Measurements from ENCODE around the gene CLDN14.

CLDN14 gene

GRCh38 chr21:36456729-36457414 is 23.1 kb downstream of the CLDN14 start:
- H3K4me3 Mint-ChIP-seq = no peak overlapping the region
- DNase-seq (no peak), ATAC-seq (replicated peaks) (no peak)
- no peaks in the 10 kb centered on the region for H3K9me3 Mint-ChIP-seq
- H3K36me3 Mint-ChIP-seq (ENCODE audit: insufficient read depth) = peaks cover 2% of the 10 kb centered on the region
- peaks cover 12 to 39% of the 10 kb centered on the region in 2 donors for H3K27me3 Mint-ChIP-seq
- no peaks in the 10 kb centered on the region for H3K4me1 Mint-ChIP-seq (ENCODE audit: low read depth in 2 of 2)
- H3K27ac Mint-ChIP-seq = no peak overlapping the region

DNA sequence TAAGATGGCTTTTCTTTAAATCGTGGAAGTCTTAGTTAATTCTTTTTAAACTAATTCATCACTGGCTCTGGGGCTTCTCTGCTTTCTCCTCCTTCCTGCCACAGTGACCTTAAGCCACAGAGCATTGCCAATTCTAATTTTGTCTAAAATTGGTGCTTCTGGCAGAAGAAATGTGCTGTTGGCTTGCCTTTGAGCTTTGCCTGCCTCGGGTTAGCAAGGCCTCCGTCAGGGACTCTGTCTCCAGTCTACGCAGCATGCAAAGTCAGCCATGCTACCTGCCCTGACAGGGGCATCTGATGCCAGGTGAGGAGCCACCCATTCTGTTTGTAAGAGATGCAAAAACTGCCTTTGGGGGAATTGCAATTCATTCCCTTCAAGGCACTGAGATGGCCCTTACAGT is 25.2 kb downstream of the CLDN14 start:
- no peaks in the 10 kb centered on the region for H3K9me3 Mint-ChIP-seq
- ATAC-seq (replicated peaks) (no peak), DNase-seq (no peak)
- H3K27me3 Mint-ChIP-seq = peaks cover 11 to 24% of the 10 kb centered on the region in 2 donors
- no peaks in the 10 kb centered on the region for H3K4me1 Mint-ChIP-seq (ENCODE audit: low read depth in 2 of 2)
- no peak overlapping the region for H3K4me3 Mint-ChIP-seq
- H3K36me3 Mint-ChIP-seq (ENCODE audit: insufficient read depth) = peaks cover 2% of the 10 kb centered on the region
- H3K27ac Mint-ChIP-seq = no peak overlapping the region

DNA sequence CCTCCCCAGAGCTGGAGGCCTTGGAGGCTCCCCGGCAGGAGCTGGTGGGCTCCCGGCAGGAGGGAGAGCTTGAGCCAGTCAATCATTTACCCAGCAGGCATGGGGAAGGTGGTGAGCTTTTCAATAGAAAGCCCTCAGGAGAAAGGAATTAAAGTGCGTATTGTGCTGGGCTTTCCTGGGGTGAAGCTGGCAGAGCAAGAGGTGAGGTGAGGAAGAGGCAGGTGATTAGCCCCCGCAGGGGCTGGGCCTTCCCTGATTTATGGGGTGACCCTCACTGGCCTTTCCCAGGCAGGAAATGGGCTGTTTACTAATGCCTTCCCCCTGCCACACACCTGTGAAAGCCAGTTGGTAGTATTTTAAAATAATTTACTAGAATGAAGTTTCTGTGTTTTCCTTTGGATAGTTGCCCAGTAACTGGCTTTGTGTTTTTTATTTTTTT is 25.8 kb downstream of the CLDN14 start:
- peaks cover 2% of the 10 kb centered on the region for H3K36me3 Mint-ChIP-seq (ENCODE audit: insufficient read depth)
- no peaks in the 10 kb centered on the region for H3K4me1 Mint-ChIP-seq (ENCODE audit: low read depth in 2 of 2)
- H3K27ac Mint-ChIP-seq = no peak overlapping the region
- H3K27me3 Mint-ChIP-seq = peaks cover 11 to 24% of the 10 kb centered on the region in 2 donors
- ATAC-seq (replicated peaks) (no peak), DNase-seq (no peak)
- no peak overlapping the region for H3K4me3 Mint-ChIP-seq
- no peaks in the 10 kb centered on the region for H3K9me3 Mint-ChIP-seq

DNA sequence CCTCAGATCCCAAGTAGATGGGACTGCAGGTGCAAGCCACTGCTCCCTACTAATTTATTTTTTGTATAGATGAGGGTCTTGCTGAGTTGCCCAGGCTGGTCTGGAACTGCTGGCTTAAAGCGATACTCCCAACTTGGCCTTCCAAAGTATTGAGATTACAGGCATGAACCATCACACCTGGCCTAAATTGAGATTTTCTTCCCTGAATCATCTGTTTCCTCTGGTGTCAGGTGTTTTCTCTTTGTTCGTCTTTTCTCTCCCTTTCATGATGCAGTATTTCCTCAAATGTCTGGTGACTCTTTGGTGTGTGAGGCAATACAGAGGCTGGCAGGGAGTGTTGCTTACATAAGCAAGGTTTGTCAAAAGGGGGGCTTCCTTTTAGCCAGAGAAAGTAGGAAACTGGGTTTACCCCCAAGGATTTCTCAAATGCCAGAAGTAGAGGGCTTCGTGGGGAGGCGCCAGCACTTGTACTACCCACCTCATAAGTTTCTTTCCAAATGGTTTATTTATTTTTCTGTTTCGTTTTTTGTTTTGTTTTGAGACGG is 27.6 kb downstream of the CLDN14 start:
- H3K9me3 Mint-ChIP-seq = no peaks in the 10 kb centered on the region
- peaks cover 4% of the 10 kb centered on the region for H3K36me3 Mint-ChIP-seq (ENCODE audit: insufficient read depth)
- ATAC-seq (replicated peaks) (no peak), DNase-seq (no peak)
- H3K4me3 Mint-ChIP-seq = no peak overlapping the region
- no peaks in the 10 kb centered on the region for H3K4me1 Mint-ChIP-seq (ENCODE audit: low read depth in 2 of 2)
- no peak overlapping the region for H3K27ac Mint-ChIP-seq
- H3K27me3 Mint-ChIP-seq = peaks cover 11 to 25% of the 10 kb centered on the region in 2 donors

DNA sequence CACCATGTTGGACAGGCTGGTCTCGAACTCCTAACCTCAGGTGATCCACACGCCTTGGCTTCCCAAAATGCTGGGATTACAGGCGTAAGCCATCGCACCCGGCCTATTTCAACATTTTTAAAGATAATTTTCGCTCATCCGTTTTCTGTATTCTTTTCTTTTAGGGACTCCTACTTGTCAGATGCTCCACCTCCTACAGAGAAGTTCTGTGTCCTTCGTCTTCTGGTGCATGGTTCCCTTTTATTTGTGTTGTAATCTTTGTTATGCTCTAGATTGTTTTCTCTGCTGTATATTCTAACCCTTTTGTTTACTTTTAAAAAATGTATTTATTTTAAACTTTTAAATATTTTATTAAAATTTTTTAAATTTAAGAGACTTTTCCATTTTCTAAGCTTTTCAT is 28.4 kb downstream of the CLDN14 start:
- Mint-ChIP-seq H3K4me3 (no peak overlapping the region), H3K4me1 (ENCODE audit: low read depth in 2 of 2) (no peaks in the 10 kb centered on the region), H3K27ac (no peak overlapping the region), H3K9me3 (no peaks in the 10 kb centered on the region), H3K27me3 (peaks cover 19 to 34% of the 10 kb centered on the region in 2 donors), H3K36me3 (ENCODE audit: insufficient read depth) (peaks cover 4% of the 10 kb centered on the region)
- DNase-seq (no peak), ATAC-seq (replicated peaks) (no peak)

GRCh38 chr21:36450511-36450910 is 29.4 kb downstream of the CLDN14 start:
- H3K27me3 Mint-ChIP-seq = peaks cover 18 to 41% of the 10 kb centered on the region in 2 donors
- no peaks in the 10 kb centered on the region for H3K9me3 Mint-ChIP-seq
- DNase-seq (no peak), ATAC-seq (replicated peaks) (no peak)
- H3K27ac Mint-ChIP-seq = no peak overlapping the region
- peaks cover 4% of the 10 kb centered on the region for H3K36me3 Mint-ChIP-seq (ENCODE audit: insufficient read depth)
- H3K4me3 Mint-ChIP-seq = no peak overlapping the region
- no peaks in the 10 kb centered on the region for H3K4me1 Mint-ChIP-seq (ENCODE audit: low read depth in 2 of 2)

DNA sequence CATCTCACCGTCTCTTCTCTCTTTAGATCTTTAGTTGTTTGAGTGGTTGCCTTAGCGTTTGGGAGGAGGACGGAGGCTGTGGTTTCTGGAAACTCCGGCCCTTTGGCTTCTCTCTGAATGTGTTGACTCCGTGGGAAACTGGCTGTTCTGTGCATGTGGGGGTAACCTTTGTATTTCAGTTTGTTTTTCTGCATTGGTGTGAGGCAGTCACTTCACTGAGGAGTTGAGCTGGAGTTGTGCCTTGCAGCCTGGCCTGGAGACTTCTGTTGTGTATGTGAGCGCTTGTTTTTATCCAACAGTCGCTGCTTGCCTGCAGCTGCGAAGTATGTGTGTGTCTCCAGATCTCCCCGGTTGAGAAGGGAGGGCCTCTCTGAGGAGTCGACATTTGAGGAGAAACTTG is 33.6 kb downstream of the CLDN14 start:
- Mint-ChIP-seq H3K36me3 (ENCODE audit: insufficient read depth) (peaks cover 4% of the 10 kb centered on the region), H3K9me3 (no peaks in the 10 kb centered on the region), H3K4me3 (no peak overlapping the region), H3K27me3 (peaks cover 17 to 18% of the 10 kb centered on the region in 2 donors), H3K27ac (no peak overlapping the region), H3K4me1 (ENCODE audit: low read depth in 2 of 2) (no peaks in the 10 kb centered on the region)
- DNase-seq (no peak), ATAC-seq (replicated peaks) (no peak)

- Mint-ChIP-seq H3K4me1 (ENCODE audit: low read depth in 2 of 2) (no peaks in the 10 kb centered on the region), H3K4me3 (no peak overlapping the region), H3K36me3 (ENCODE audit: insufficient read depth) (no peaks in the 10 kb centered on the region), H3K27ac (no peak overlapping the region), H3K27me3 (peaks cover 12 to 17% of the 10 kb centered on the region in 2 donors), H3K9me3 (no peaks in the 10 kb centered on the region)
- ATAC-seq (replicated peaks) (no peak), DNase-seq (no peak)
Measured at GRCh38 chr21:36441715-36442114, 38.2 kb downstream of the CLDN14 start.

DNA sequence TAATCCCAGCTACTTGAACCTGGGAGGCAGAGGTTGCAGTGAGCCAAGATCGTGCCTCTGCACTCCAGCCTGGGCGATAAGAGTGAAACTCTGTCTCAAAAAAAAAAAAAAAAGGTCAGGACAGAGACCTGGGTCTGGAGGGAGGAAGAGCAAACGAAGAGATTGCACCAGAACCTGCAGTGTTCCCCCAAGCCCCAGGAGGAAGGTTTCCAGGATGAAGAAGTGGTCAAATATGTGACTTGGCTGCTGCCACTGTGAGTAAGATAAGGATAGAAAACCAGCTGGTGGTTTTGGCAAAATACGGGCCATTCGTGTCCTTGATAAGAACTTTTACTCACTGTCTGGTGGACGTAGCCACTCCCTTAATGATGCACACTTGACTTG is 42.2 kb downstream of the CLDN14 start:
- no peaks in the 10 kb centered on the region for H3K9me3 Mint-ChIP-seq
- ATAC-seq (replicated peaks) (no peak), DNase-seq (no peak)
- no peaks in the 10 kb centered on the region for H3K36me3 Mint-ChIP-seq (ENCODE audit: insufficient read depth)
- H3K27me3 Mint-ChIP-seq = peaks cover 5 to 32% of the 10 kb centered on the region in 2 donors
- no peaks in the 10 kb centered on the region for H3K4me1 Mint-ChIP-seq (ENCODE audit: low read depth in 2 of 2)
- no peak overlapping the region for H3K27ac Mint-ChIP-seq
- H3K4me3 Mint-ChIP-seq = no peak overlapping the region

DNA sequence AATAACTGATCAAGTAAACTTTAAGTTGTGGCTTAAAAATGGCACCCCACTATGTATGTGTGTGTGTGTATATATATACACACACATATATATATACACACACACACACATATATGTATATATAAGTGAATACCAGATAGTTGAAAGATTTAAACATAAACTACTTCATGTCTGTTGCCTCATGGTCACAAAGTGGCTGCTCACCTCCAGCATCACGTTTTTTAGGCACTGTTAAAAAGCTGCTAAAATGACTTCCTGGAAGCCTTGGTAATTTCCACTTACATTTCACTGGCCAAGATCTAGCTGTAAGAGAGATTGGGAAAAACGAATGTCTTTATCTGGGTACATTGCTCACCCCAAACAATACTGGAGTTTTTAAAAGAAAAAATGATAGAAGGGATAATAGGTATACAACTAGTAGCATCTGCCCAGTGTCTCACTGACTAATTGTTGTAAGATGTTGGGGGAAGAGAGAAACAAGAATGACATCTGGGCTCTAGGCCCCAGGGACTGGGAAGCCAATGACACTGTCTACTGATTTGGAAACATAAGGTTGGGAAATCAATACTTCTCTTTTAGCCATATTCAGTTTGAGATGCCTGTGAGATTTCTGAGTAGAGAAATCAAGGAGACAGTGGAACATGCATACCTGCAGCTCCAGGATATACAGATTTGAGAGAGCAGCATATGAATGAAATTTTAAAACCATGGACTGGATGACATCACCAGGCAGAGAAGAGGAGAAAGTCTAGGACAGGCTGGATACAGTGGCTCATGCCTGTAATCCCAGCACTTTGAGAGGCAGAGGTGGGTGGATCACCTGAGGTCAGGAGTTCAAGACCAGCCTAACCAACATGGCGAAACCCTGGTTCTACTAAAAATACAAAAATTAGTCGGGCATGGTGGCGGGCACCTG is 42.8 kb downstream of the CLDN14 start:
- H3K9me3 Mint-ChIP-seq = no peaks in the 10 kb centered on the region
- peaks cover 11 to 38% of the 10 kb centered on the region in 2 donors for H3K27me3 Mint-ChIP-seq
- no peaks in the 10 kb centered on the region for H3K4me1 Mint-ChIP-seq (ENCODE audit: low read depth in 2 of 2)
- H3K27ac Mint-ChIP-seq = no peak overlapping the region
- no peaks in the 10 kb centered on the region for H3K36me3 Mint-ChIP-seq (ENCODE audit: insufficient read depth)
- DNase-seq (no peak), ATAC-seq (replicated peaks) (no peak)
- H3K4me3 Mint-ChIP-seq = no peak overlapping the region

DNA sequence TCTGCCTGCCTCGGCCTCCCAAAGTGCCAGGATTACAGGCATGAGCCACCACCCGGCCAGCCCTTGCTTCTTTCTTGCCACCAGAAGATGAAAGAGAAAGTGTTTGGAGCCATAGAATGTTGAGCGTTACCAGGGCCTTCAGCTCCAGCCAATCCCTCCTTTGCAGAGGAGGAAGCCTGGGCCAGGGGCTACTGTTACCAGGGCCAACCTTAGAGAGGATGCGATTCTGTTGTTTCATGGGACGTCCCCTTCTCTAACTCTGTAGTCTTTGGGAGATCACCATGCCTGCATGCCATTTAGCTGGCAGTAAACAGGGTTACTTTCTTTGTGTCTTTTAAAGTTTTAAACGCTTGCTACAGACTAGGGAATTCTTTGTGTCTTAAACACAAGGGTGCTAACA is 45.8 kb downstream of the CLDN14 start:
- Mint-ChIP-seq H3K27ac (no peak overlapping the region), H3K27me3 (peaks cover 12 to 42% of the 10 kb centered on the region in 2 donors), H3K4me1 (ENCODE audit: low read depth in 2 of 2) (peaks cover 11 to 13% of the 10 kb centered on the region in 2 donors), H3K4me3 (no peak overlapping the region), H3K36me3 (ENCODE audit: insufficient read depth) (no peaks in the 10 kb centered on the region), H3K9me3 (no peaks in the 10 kb centered on the region)
- ATAC-seq (replicated peaks) = no peak
- no peak for DNase-seq

- Mint-ChIP-seq H3K27ac (no peak overlapping the region), H3K4me3 (no peak overlapping the region), H3K27me3 (peaks cover 12 to 42% of the 10 kb centered on the region in 2 donors), H3K36me3 (ENCODE audit: insufficient read depth) (peaks cover 3% of the 10 kb centered on the region), H3K4me1 (ENCODE audit: low read depth in 2 of 2) (peaks cover 13 to 14% of the 10 kb centered on the region in 2 donors), H3K9me3 (no peaks in the 10 kb centered on the region)
- DNase-seq = no peak
- ATAC-seq (replicated peaks) = no peak
Measured at GRCh38 chr21:36433059-36433709, 46.7 kb downstream of the CLDN14 start.

DNA sequence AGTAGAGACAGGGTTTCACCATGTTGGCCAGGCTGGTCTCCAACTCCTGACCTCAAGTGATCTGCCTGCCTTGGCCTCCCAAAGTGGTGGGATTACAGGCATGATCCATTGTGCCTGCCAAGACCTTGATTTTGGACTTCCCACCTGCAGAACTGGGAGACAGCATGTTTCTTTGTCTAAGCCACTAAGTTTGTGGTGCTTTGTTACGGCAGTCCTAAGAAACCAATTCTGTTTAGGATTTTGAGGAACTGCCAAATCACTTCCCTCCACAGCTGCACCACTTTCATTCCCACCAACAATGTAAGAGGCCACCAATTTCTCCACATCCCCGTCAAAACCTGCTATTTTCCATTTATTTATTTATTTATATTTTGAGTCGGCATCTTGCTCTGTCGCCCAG is 48.7 kb downstream of the CLDN14 start:
- peak overlapping the region; percentile 6 to 77 for H3K4me3 Mint-ChIP-seq

More for the DNA sequence above, 48.7 kb downstream of the CLDN14 start:
- no peaks in the 10 kb centered on the region for H3K9me3 Mint-ChIP-seq
- DNase-seq (no peak), ATAC-seq (replicated peaks) (no peak)
- H3K27ac Mint-ChIP-seq = peak overlapping the region in 1 of 2 donors; percentile 57
- H3K36me3 Mint-ChIP-seq (ENCODE audit: insufficient read depth) = peaks cover 3% of the 10 kb centered on the region
- peaks cover 12 to 34% of the 10 kb centered on the region in 2 donors for H3K27me3 Mint-ChIP-seq
- peaks cover 13 to 14% of the 10 kb centered on the region in 2 donors for H3K4me1 Mint-ChIP-seq (ENCODE audit: low read depth in 2 of 2)
